ENCODE data around the gene SEC23B.

DNA sequence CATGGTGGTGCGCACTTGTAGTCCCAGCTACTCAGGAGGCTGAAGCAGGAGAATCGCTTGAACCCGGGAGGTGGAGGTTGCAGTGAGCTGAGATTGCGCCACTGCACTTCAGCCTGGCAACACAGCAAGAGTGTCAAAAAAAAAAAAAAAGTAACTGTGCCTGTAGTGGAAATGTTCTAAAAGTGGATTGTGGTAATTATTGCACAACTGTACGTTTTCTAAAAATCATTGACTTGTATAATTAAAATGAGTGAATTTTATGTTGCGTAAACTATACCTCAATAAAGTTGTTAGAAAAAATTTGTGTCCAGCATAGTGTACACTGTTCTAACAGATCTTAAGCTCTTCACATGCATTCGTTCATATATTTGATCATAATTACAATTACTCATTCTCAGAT is 5.5 kb downstream of the SEC23B start:
- TF ChIP-seq ZNF713 (CRISPR knock-in tag; IDR thresholded peaks at IDR 0.05) (no peak), PRDM4 (CRISPR knock-in tag; IDR thresholded peaks at IDR 0.05; ENCODE audit: borderline replicate concordance) (no peak), ZNF557 (CRISPR knock-in tag; IDR thresholded peaks at IDR 0.05) (no peak), EZH2 (conservative IDR thresholded peaks at IDR 0.05; ENCODE audit: low read depth, low read length) (no peak), RAD21 (CRISPR knock-in tag; IDR thresholded peaks at IDR 0.05) (no peak), ZNF563 (CRISPR knock-in tag; IDR thresholded peaks at IDR 0.05) (no peak), ZNF280D (CRISPR knock-in tag; IDR thresholded peaks at IDR 0.05) (no peak), ZNF441 (CRISPR knock-in tag; IDR thresholded peaks at IDR 0.05; ENCODE audit: borderline replicate concordance) (no peak), ZNF790 (CRISPR knock-in tag; IDR thresholded peaks at IDR 0.05; ENCODE audit: borderline replicate concordance) (no peak), POLR2A (IDR thresholded peaks at IDR 0.05; ENCODE audit: insufficient read depth in 1 of 2, low read depth in 2 of 2, low read length in 2 of 2) (no peak), MIER2 (CRISPR knock-in tag; IDR thresholded peaks at IDR 0.05) (no peak), MAFK (conservative IDR thresholded peaks at IDR 0.05 in 1 of 2, IDR thresholded peaks at IDR 0.05 in 1 of 2; ENCODE audit: low read length in 2 of 2) (no peak), ZSCAN29 (CRISPR knock-in tag; conservative IDR thresholded peaks at IDR 0.05) (no peak)
- TF ChIP-seq, protein P1, sequence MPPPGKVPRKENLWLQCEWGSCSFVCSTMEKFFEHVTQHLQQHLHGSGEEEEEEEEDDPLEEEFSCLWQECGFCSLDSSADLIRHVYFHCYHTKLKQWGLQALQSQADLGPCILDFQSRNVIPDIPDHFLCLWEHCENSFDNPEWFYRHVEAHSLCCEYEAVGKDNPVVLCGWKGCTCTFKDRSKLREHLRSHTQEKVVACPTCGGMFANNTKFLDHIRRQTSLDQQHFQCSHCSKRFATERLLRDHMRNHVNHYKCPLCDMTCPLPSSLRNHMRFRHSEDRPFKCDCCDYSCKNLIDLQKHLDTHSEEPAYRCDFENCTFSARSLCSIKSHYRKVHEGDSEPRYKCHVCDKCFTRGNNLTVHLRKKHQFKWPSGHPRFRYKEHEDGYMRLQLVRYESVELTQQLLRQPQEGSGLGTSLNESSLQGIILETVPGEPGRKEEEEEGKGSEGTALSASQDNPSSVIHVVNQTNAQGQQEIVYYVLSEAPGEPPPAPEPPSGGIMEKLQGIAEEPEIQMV (CRISPR knock-in tag; IDR thresholded peaks at IDR 0.05; ENCODE audit: low read depth) = no peak
